Measurements from ENCODE around the gene FAM163A. TPM values are rescaled to one million over a fixed set of nuclear protein-coding genes. Genes with fewer than 3 reads are reported as not detected.

Gene FAM163A
- total and polyA plus RNA-seq, 8 donors, result 0.15 to 0.61 (median 0.25) TPM; not detected in 4

GRCh38 chr1:179707406-179707805 is 35.7 kb upstream of the FAM163A start:
- intact Hi-C loops (cut with DNase I; ENCODE audit: low total_unique reads), result loop anchor here (5.0 kb wide), 1 partner anchor 105 kb away; no protein-coding TSS in a partner anchor
- Histone ChIP-seq H3K27me3 (no peaks in the 10 kb centered on the region), H3K4me1 (peaks cover 0 to 45% (median 11%) of the 10 kb centered on the region in 4 donors), H3K36me3 (no peaks in the 10 kb centered on the region), H3K4me3 (no peak overlapping the region), H3K9me3 (no peaks in the 10 kb centered on the region), H3K27ac (no peak overlapping the region)
- no peak for DNase-seq
- TF ChIP-seq EP300 (IDR thresholded peaks at IDR 0.05) (no peak), POLR2AphosphoS5 (IDR thresholded peaks at IDR 0.05) (no peak), CTCF (IDR thresholded peaks at IDR 0.05) (no peak), POLR2A (IDR thresholded peaks at IDR 0.05) (no peak)
- WGBS, 5 donors, result 51 to 61% (median 56%) methylated on average over 2 of the region's 2 CpGs

GRCh38 chr1:179708434-179709195 is 34.5 kb upstream of the FAM163A start:
- intact Hi-C loops (cut with DNase I; ENCODE audit: low total_unique reads), result loop anchor here (5.0 kb wide), 1 partner anchor 104 kb away; no protein-coding TSS in a partner anchor
- Histone ChIP-seq H3K4me1 (peaks cover 0 to 34% (median 9%) of the 10 kb centered on the region in 4 donors), H3K4me3 (no peak overlapping the region), H3K9me3 (peaks cover 0 to 6% (median 2%) of the 10 kb centered on the region in 4 donors), H3K27ac (no peak overlapping the region), H3K36me3 (no peaks in the 10 kb centered on the region), H3K27me3 (no peaks in the 10 kb centered on the region)
- WGBS, 5 donors, result 78 to 86% (median 85%) methylated on average over 6 of the region's 6 CpGs
- TF ChIP-seq POLR2AphosphoS5 (IDR thresholded peaks at IDR 0.05), result no peak
- DNase-seq, result no peak

- intact Hi-C loops (cut with DNase I; ENCODE audit: low total_unique reads), result loop anchor here (5.0 kb wide), 1 partner anchor 102 kb away; no protein-coding TSS in a partner anchor
- TF ChIP-seq CTCF (IDR thresholded peaks at IDR 0.05) (no peak), POLR2A (IDR thresholded peaks at IDR 0.05) (no peak), EP300 (IDR thresholded peaks at IDR 0.05) (no peak), POLR2AphosphoS5 (IDR thresholded peaks at IDR 0.05) (no peak)
- Histone ChIP-seq H3K4me1 (peaks cover 0 to 27% (median 9%) of the 10 kb centered on the region in 4 donors), H3K36me3 (no peaks in the 10 kb centered on the region), H3K27me3 (no peaks in the 10 kb centered on the region), H3K27ac (peak overlapping the region in 2 of 5 donors; percentile 30 to 33), H3K4me3 (no peak overlapping the region), H3K9me3 (peaks cover 0 to 19% (median 12%) of the 10 kb centered on the region in 4 donors)
- peak in 1 of 2 donors; percentile 90 for DNase-seq
- 25 to 32% (median 29%) methylated on average over 5 of the region's 5 CpGs for WGBS, 5 donors
Measured at GRCh38 chr1:179709841-179710329, 33.2 kb upstream of the FAM163A start.

GRCh38 chr1:179714159-179714558 is 28.9 kb upstream of the FAM163A start:
- H3K4me1 ChIP-seq, result peaks cover 0 to 16% (median 9%) of the 10 kb centered on the region in 4 donors
- intact Hi-C loops (cut with DNase I; ENCODE audit: low total_unique reads), result no loop called here
- no peaks in the 10 kb centered on the region for H3K36me3 ChIP-seq
- no peaks in the 10 kb centered on the region for H3K27me3 ChIP-seq
- H3K27ac ChIP-seq, result no peak overlapping the region
- WGBS, 5 donors, result 89 to 95% (median 93%) methylated on average over 1 of the region's 1 CpG
- no peak for DNase-seq
- H3K9me3 ChIP-seq, result peaks cover 0 to 62% (median 40%) of the 10 kb centered on the region in 4 donors
- TF ChIP-seq POLR2A (IDR thresholded peaks at IDR 0.05) (no peak), POLR2AphosphoS5 (IDR thresholded peaks at IDR 0.05) (no peak), EP300 (IDR thresholded peaks at IDR 0.05) (no peak), CTCF (IDR thresholded peaks at IDR 0.05) (no peak)
- H3K4me3 ChIP-seq, result no peak overlapping the region
